HepG2 (cell line): Measurements from ENCODE around the gene NFYC. TPM values are rescaled to one million over a fixed set of nuclear protein-coding genes. Genes with fewer than 3 reads are reported as not detected.

Source experiments
- ATAC-seq: fragments of 200-7000 bp; cut with Tn5 transposase; 3 replicates; pipeline ENCODE4 v1.9.1; 2020; ENCODE audit warnings: mild to moderate bottlenecking, moderate library complexity
- BruUV-seq: library from RNA; stranded (reverse); fragments of 400-500 nt; replicated peaks from 2 replicates; lab custom pipeline; 2021; lab: Mats Ljungman, UMichigan
- CTCF ChIA-PET: fragments of 300-600 bp; formaldehyde crosslinking; extraction: SDS; loops from one replicate; lab custom pipeline; 2021; ENCODE audit warnings: low total read pairs, inconsistent platforms, low intra/inter-chr PET ratio; lab: Yijun Ruan, JAX
- POLR2A ChIA-PET: fragments of 350-600 bp; sonication (Branson Sonifier 250); formaldehyde crosslinking; loops from one replicate; lab custom pipeline; 2020; ENCODE audit warnings: antibody characterized with exemption, inconsistent platforms; lab: Yijun Ruan, JAX
- DNase-seq: peaks from one replicate; pipeline ENCODE4 v3.0.0-alpha.2; 2015; ENCODE audit warnings: low spot score
- FAIRE-seq: peaks from 3 replicates; lab custom pipeline; 2011; peaks lifted over from hg19 to GRCh38; lab: Jason Lieb, UNC
- H2AFZ ChIP-seq: one replicate; pipeline ENCODE4 v1.6.1; 2011; ENCODE audit warnings: low read length, inconsistent platforms
- H3K27ac ChIP-seq: fragments of 300-600 bp; 3 replicates; pipeline ENCODE4 v1.8.0; 2011; ENCODE audit warnings: mixed run types, mild to moderate bottlenecking, mixed read lengths, low read length, inconsistent platforms; ENCODE audit not compliant: insufficient read depth; ENCODE audit errors: extremely low read length
- H3K27me3 ChIP-seq, 2 experiments: fragments of 200-600 bp in 1 of 2; 2 replicates in 1 of 2; 3 replicates in 1 of 2; pipeline versions ENCODE4 v1.6.0 to v1.8.0; 2011; ENCODE audit warnings: low read length in 2 of 2, mild to moderate bottlenecking in 2 of 2, moderate library complexity in 2 of 2, inconsistent platforms in 1 of 2; ENCODE audit not compliant: insufficient read depth in 2 of 2, control insufficient read depth in 1 of 2
- H3K36me3 ChIP-seq, 2 experiments: fragments of 200-600 bp in 1 of 2; replicated peaks in 1 of 2; 2 replicates in 1 of 2; 3 replicates in 1 of 2; pipeline versions ENCODE4 v1.5.1 to v1.8.0; 2011; ENCODE audit warnings: low read length in 2 of 2, inconsistent platforms in 1 of 2; ENCODE audit not compliant: insufficient read depth in 2 of 2, control insufficient read depth in 1 of 2
- H3K4me1 ChIP-seq: 2 replicates; pipeline ENCODE4 v1.5.1; 2012; ENCODE audit warnings: low read length, inconsistent platforms; ENCODE audit not compliant: insufficient read depth
- H3K4me2 ChIP-seq: 2 replicates; pipeline ENCODE4 v1.6.0; 2011; ENCODE audit warnings: low read depth, low read length, inconsistent platforms
- H3K4me3 ChIP-seq, 3 experiments: fragments of 200-600 bp in 1 of 3; sonication (generic), shearing (Covaris generic) in 1 of 3; replicated peaks in 1 of 3; 2 replicates each; pipeline ENCODE4 v1.5.1; 2011 to 2016; ENCODE audit warnings: low read length in 3 of 3, inconsistent platforms in 2 of 3, low read depth in 2 of 3, mild to moderate bottlenecking in 2 of 3, control low read depth in 1 of 3, mixed read lengths in 1 of 3; ENCODE audit not compliant: insufficient read depth in 1 of 3
- H3K79me2 ChIP-seq: one replicate; pipeline ENCODE4 v1.6.1; 2011; ENCODE audit warnings: low read length, inconsistent platforms; ENCODE audit not compliant: insufficient read depth
- H3K9ac ChIP-seq: 2 replicates; pipeline ENCODE4 v1.6.0; 2011; ENCODE audit warnings: mild to moderate bottlenecking, low read depth, low read length, inconsistent platforms; ENCODE audit not compliant: insufficient read depth
- H3K9me3 ChIP-seq: 2 replicates; pipeline ENCODE4 v1.5.1; 2012; ENCODE audit warnings: mild to moderate bottlenecking, low read length
- H4K20me1 ChIP-seq: 2 replicates; pipeline ENCODE4 v1.6.0; 2011; ENCODE audit warnings: inconsistent platforms, mild to moderate bottlenecking, low read length, moderate library complexity; ENCODE audit not compliant: insufficient read depth
- DNMT1 ChIP-seq: sonication (generic); formaldehyde crosslinking; IDR thresholded peaks from 2 replicates; pipeline ENCODE4 v1.5.1; 2020; ENCODE audit warnings: mild to moderate bottlenecking, missing genetic modification reagents
- FOXA1 ChIP-seq, 2 experiments: fragments of 450-650 bp in 1 of 2; sonication (generic) in 1 of 2; formaldehyde crosslinking in 1 of 2; IDR thresholded peaks; 2 replicates each; pipeline versions ENCODE4 v1.4.0 to v1.6.1; 2016 to 2020; ENCODE audit warnings: missing genetic modification reagents in 1 of 2
- GTF2F1 ChIP-seq: fragments of 150-350 bp; IDR thresholded peaks from 2 replicates; pipeline ENCODE4 v1.6.1; 2014; ENCODE audit warnings: low read length
- SMARCC2 ChIP-seq: fragments of 450-650 bp; IDR thresholded peaks from 2 replicates; pipeline ENCODE4 v1.6.1; 2017; ENCODE audit warnings: antibody characterized with exemption, mild to moderate bottlenecking
- TOPORS ChIP-seq: sonication (generic); formaldehyde crosslinking; IDR thresholded peaks from 2 replicates; pipeline ENCODE4 v1.8.0; 2023; ENCODE audit warnings: mild to moderate bottlenecking, missing genetic modification reagents
- XRCC5 ChIP-seq: fragments of 200-400 bp; formaldehyde crosslinking; optimal IDR thresholded peaks from 2 replicates; pipeline ENCODE3; 2017; ENCODE audit warnings: mild to moderate bottlenecking, low read length
- ZFY ChIP-seq: sonication (generic); formaldehyde crosslinking; IDR thresholded peaks from 2 replicates; pipeline ENCODE4 v1.4.0; 2020; ENCODE audit warnings: missing genetic modification reagents
- ZKSCAN8 ChIP-seq: IDR thresholded peaks from 2 replicates; pipeline ENCODE4 v1.6.1; 2016; ENCODE audit warnings: borderline replicate concordance, missing genetic modification reagents, missing compliant biosample characterization
- ZNF17 ChIP-seq: sonication (generic); formaldehyde crosslinking; IDR thresholded peaks from 2 replicates; pipeline ENCODE4 v1.5.0; 2020; ENCODE audit warnings: mild to moderate bottlenecking, missing genetic modification reagents
- ZNF20 ChIP-seq: sonication (generic); formaldehyde crosslinking; IDR thresholded peaks from 2 replicates; pipeline ENCODE4 v1.4.0; 2020; ENCODE audit warnings: mild to moderate bottlenecking, moderate library complexity, missing genetic modification reagents
- ZNF3 ChIP-seq: IDR thresholded peaks from 2 replicates; pipeline ENCODE4 v1.7.0; 2017; ENCODE audit warnings: inconsistent platforms
- ZNF367 ChIP-seq: sonication (generic); formaldehyde crosslinking; IDR thresholded peaks from 2 replicates; pipeline ENCODE4 v1.4.0; 2020; ENCODE audit warnings: missing genetic modification reagents, borderline replicate concordance
- ZNF460 ChIP-seq: sonication (generic); formaldehyde crosslinking; IDR thresholded peaks from 2 replicates; pipeline ENCODE4 v1.5.1; 2020; ENCODE audit warnings: missing genetic modification reagents, mild to moderate bottlenecking, borderline replicate concordance
- ZNF768 ChIP-seq: sonication (generic); formaldehyde crosslinking; IDR thresholded peaks from 2 replicates; pipeline ENCODE4 v1.4.0; 2020; ENCODE audit warnings: missing genetic modification reagents
- ZNF781 ChIP-seq: sonication (generic); formaldehyde crosslinking; IDR thresholded peaks from 2 replicates; pipeline ENCODE4 v1.5.1; 2020; ENCODE audit warnings: borderline replicate concordance, mild to moderate bottlenecking, missing genetic modification reagents; ENCODE audit errors: not compliant biosample characterization
- WGBS: methylation state at CpG from one replicate; pipeline ENCODE4 v1.1.6; 2017; ENCODE audit warnings: low lambda C conversion rate; 5-methylcytosine and 5-hydroxymethylcytosine counted together
- in situ Hi-C: cut with HindIII; loops from 2 replicates; pipeline ENCODE4 v1.10.0; 2017; ENCODE audit warnings: low pct_unique_long_range_greater_than_20kb; ENCODE audit not compliant: extremely low pct_ligation_motif_present
- intact Hi-C: fragments of 100-400 bp; cut with micrococcal nuclease; formaldehyde crosslinking; loops from one replicate; pipeline ENCODE4 v1.10.0; 2022; ENCODE audit not compliant: unreplicated experiment
- polyA plus RNA-seq, 8 experiments: library from polyadenylated mRNA; depleted of rRNA in 3 of 8; stranded (reverse) in 7 of 8; unstranded in 1 of 8; fragments of >200 nt; fragmentation: Illumina TruSeq in 4 of 8; extraction: Trizol in 4 of 8; gene quantifications; 2 replicates each; pipeline versions ENCODE4 v1.2.1 to v1.2.3, GENCODE V29; 2011 to 2016; ENCODE audit warnings: low read depth in 4 of 8, missing spikeins in 1 of 8, mixed read lengths in 1 of 8; ENCODE audit not compliant: insufficient read depth in 1 of 8
- total RNA-seq, 5 experiments: library from RNA; depleted of rRNA; stranded (reverse); fragments of >200 nt; fragmentation: Illumina TruSeq; extraction: Trizol; gene quantifications; 2 replicates each; pipeline ENCODE4 v1.2.3, GENCODE V29; 2016; ENCODE audit warnings: low read depth in 1 of 5
- TF ChIP-seq, protein P1 (sequence below): sonication (generic); formaldehyde crosslinking; IDR thresholded peaks from 2 replicates; pipeline ENCODE4 v1.4.0; 2020; ENCODE audit warnings: mild to moderate bottlenecking, missing genetic modification reagents

The NFYC gene
- total and polyA plus RNA-seq, 2 of the 13 experiments (the other 11 are each of a cell fraction or from before 2014, with no cell fraction given) = 33.9 to 73.7 TPM

DNA sequence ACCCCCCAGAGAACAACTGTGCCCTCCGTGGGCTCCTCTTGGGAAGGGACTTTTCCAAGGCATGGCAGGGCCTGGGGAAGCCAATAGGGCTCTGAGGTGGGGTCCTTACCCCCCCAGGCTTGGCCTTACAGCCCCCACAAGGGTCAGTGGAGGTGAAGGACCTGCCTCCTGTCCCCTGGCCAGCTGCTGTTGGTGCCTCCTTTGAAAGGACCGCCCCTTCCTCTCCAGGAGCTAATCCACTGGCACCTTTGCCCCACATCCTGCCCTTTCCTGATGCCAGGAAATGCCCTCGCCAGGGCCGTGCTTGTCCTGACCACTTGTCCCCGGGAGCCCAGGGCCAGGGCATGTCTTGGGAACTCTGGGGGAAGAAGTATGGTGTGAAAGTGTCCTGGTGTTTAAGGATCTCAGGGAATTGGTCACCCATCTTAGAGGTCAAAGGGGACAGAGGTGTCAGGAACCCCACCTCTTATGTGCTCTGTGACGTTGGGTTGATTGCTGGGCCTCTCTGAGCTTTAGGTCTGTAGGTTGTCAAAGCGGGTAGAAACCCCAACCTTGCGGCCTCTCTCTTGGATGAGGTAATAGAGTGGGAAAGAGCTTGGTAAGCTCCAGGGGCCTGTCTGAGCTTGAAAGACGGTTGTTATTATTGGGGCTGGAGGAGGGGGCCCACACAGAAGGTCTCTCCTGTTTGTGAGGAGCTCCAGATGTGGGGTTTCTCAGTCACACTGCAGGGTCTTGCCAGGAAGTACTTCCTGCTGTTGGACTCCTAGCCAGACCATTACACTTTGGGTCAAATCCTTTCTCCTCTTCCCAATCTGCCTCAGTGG, 94.9 kb downstream of the NFYC start:
- no peaks in the 10 kb centered on the region for H3K36me3 ChIP-seq
- H4K20me1 ChIP-seq = no peaks in the 10 kb centered on the region
- POLR2A ChIA-PET = no interaction called here
- no peak for ATAC-seq
- no peak overlapping the region for H3K9ac ChIP-seq
- intact Hi-C loops (loop anchor here (10.0 kb wide), 1 partner anchor 172 kb away; no protein-coding TSS in a partner anchor), in situ Hi-C loops (no loop called here)
- H3K4me3 ChIP-seq = no peak overlapping the region
- H3K79me2 ChIP-seq = no peaks in the 10 kb centered on the region
- H3K27me3 ChIP-seq = peaks cover 1 to 15% of the 10 kb centered on the region in 2 experiments; a peak in 3 of 5 replicates
- TF ChIP-seq ZNF20 (CRISPR knock-in tag) (no peak), ZNF768 (CRISPR knock-in tag) (peak; percentile 65), GTF2F1 (no peak), ZNF781 (no peak)
- 56% methylated on average over 7 of the region's 9 CpGs for WGBS
- FAIRE-seq = no peak
- H3K9me3 ChIP-seq = no peaks in the 10 kb centered on the region
- no peak for DNase-seq
- CTCF ChIA-PET = no interaction called here
- H3K4me1 ChIP-seq = peaks cover 52% of the 10 kb centered on the region
- no peak overlapping the region for H3K27ac ChIP-seq
- H2AFZ ChIP-seq = no peak overlapping the region
- no TSS peak for BruUV-seq
- H3K4me2 ChIP-seq = no peak overlapping the region

- peaks cover 1 to 20% of the 10 kb centered on the region in 2 experiments; a peak in 3 of 5 replicates for H3K27me3 ChIP-seq
- intact Hi-C loops = loop anchor here (10.0 kb wide), 1 partner anchor 172 kb away; no protein-coding TSS in a partner anchor
- H3K9ac ChIP-seq = no peak overlapping the region
- TF ChIP-seq ZNF460 (CRISPR knock-in tag) = no peak
- TF ChIP-seq, protein P1, sequence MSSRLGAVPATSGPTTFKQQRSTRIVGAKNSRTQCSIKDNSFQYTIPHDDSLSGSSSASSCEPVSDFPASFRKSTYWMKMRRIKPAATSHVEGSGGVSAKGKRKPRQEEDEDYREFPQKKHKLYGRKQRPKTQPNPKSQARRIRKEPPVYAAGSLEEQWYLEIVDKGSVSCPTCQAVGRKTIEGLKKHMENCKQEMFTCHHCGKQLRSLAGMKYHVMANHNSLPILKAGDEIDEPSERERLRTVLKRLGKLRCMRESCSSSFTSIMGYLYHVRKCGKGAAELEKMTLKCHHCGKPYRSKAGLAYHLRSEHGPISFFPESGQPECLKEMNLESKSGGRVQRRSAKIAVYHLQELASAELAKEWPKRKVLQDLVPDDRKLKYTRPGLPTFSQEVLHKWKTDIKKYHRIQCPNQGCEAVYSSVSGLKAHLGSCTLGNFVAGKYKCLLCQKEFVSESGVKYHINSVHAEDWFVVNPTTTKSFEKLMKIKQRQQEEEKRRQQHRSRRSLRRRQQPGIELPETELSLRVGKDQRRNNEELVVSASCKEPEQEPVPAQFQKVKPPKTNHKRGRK = no peak
- no peak for TF ChIP-seq SMARCC2
- TF ChIP-seq ZFY (CRISPR knock-in tag) = no peak
- TF ChIP-seq TOPORS (CRISPR knock-in tag) = no peak
- no peak for TF ChIP-seq ZNF17 (CRISPR knock-in tag)
- TF ChIP-seq FOXA1 (IDR thresholded peaks at IDR 0.05) = no peak
- no peak for TF ChIP-seq FOXA1 (CRISPR knock-in tag; IDR thresholded peaks at IDR 0.05)
- TF ChIP-seq ZNF3 = no peak
- TF ChIP-seq ZKSCAN8 (CRISPR knock-in tag) = no peak
- TF ChIP-seq ZNF367 (CRISPR knock-in tag) = no peak
- TF ChIP-seq DNMT1 (CRISPR knock-in tag) = no peak
- no peak for TF ChIP-seq XRCC5
- TF ChIP-seq, all 625 proteins: peak for 0
- no peaks in the 10 kb centered on the region for H4K20me1 ChIP-seq
- FAIRE-seq (no peak), ATAC-seq (no peak), DNase-seq (no peak)
- H3K4me1 ChIP-seq = peaks cover 44% of the 10 kb centered on the region
- in situ Hi-C loops = no loop called here
- BruUV-seq = no TSS peak
- H3K79me2 ChIP-seq = no peaks in the 10 kb centered on the region
- H3K36me3 ChIP-seq = no peaks in the 10 kb centered on the region
- no peak overlapping the region for H2AFZ ChIP-seq
- 77% methylated on average over 9 of the region's 9 CpGs for WGBS
- no peak overlapping the region for H3K27ac ChIP-seq
- H3K9me3 ChIP-seq = no peaks in the 10 kb centered on the region
- H3K4me2 ChIP-seq = no peak overlapping the region
- POLR2A ChIA-PET = no interaction called here
- CTCF ChIA-PET = no interaction called here
- no peak overlapping the region for H3K4me3 ChIP-seq
Measured at GRCh38 chr1:40786995-40787705, 95.6 kb downstream of the NFYC start.
